Neural progenitor cell (in vitro differentiated cells): ENCODE data around the gene NFIL3.

Experiments
- EZH2 ChIP-seq: fragments of 200-600 bp; sonication (generic); IDR thresholded peaks from 2 replicates; pipeline ENCODE4 v1.6.1; 2017; ENCODE audit warnings: antibody characterized with exemption, mild to moderate bottlenecking, moderate library complexity
- EZH2phosphoT487 ChIP-seq: fragments of 200-600 bp; sonication (generic); IDR thresholded peaks from 2 replicates; pipeline ENCODE4 v1.6.1; 2017; ENCODE audit warnings: antibody characterized with exemption
- TF ChIP-seq, protein P1 (sequence below): fragments of 200-600 bp; sonication (generic); IDR thresholded peaks from 2 replicates; pipeline ENCODE4 v1.5.1; 2017; ENCODE audit warnings: antibody characterized with exemption, mild to moderate bottlenecking

DNA sequence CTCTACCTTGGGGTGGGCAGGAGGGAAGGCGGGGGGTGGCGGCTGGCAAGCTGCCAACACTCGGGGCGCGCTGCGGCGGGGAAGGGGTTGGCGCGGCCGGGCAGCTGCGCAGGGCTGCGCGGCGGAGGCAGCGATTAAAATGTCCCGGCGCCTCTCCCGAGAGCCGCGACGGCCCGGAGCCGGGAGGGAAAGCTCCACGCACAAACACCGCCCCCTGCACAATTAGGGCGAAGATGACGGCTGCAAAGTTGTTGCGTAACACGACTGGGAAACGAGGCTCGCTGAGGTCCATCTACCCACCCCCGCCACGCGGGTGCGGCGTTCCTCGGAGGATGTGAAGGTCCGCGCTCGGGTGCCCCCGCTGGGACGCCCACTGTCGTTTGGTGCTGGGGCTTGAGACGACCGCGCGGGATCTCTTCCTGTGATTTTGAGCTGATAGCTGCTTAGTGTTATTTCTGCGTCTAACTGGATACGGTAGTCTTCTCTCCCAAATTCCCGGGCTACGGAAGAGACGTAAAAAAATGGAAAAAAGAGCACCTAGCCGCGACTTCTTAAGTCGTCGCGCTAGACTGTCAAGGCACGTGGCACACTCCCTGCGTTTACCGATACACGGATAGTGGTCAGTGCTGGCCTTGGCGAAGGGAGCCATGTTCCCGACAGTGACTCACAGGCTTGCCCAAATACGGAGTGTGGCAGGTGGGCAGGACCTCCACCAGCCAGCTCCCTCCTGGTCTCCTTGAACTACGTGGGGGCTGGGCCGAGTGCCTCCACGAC is 958 bp upstream of the NFIL3 start:
- TF ChIP-seq, protein P1, sequence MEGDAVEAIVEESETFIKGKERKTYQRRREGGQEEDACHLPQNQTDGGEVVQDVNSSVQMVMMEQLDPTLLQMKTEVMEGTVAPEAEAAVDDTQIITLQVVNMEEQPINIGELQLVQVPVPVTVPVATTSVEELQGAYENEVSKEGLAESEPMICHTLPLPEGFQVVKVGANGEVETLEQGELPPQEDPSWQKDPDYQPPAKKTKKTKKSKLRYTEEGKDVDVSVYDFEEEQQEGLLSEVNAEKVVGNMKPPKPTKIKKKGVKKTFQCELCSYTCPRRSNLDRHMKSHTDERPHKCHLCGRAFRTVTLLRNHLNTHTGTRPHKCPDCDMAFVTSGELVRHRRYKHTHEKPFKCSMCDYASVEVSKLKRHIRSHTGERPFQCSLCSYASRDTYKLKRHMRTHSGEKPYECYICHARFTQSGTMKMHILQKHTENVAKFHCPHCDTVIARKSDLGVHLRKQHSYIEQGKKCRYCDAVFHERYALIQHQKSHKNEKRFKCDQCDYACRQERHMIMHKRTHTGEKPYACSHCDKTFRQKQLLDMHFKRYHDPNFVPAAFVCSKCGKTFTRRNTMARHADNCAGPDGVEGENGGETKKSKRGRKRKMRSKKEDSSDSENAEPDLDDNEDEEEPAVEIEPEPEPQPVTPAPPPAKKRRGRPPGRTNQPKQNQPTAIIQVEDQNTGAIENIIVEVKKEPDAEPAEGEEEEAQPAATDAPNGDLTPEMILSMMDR = no peak
- TF ChIP-seq EZH2 (peak; percentile 73), EZH2phosphoT487 (no peak)
